KG1 (cell line): ENCODE results near the gene COBL.

Source experiments
- DNase-seq: peaks from one replicate; lab custom pipeline; 2025; lab: John Stamatoyannopoulos, UW

COBL gene

GRCh38 chr7:51325908-51326307 lies 9.3 kb upstream of the COBL start:
- no peak for DNase-seq

- no peak for DNase-seq
Observed at GRCh38 chr7:51325261-51325676, 8.7 kb upstream of the COBL start.

GRCh38 chr7:51324206-51324898 lies 7.7 kb upstream of the COBL start:
- DNase-seq = no peak

- no peak for DNase-seq
Observed at GRCh38 chr7:51321961-51322515, 5.4 kb upstream of the COBL start.

GRCh38 chr7:51318886-51319579 lies 2.4 kb upstream of the COBL start:
- no peak for DNase-seq

- no peak for DNase-seq
Observed at GRCh38 chr7:51318001-51318400, 1.4 kb upstream of the COBL start.

GRCh38 chr7:51317582-51317910 lies 937 bp upstream of the COBL start:
- no peak for DNase-seq

GRCh38 chr7:51316262-51316665 lies 345 bp downstream of the COBL start:
- DNase-seq = no peak

GRCh38 chr7:51315393-51316261 lies 982 bp downstream of the COBL start:
- no peak for DNase-seq

- DNase-seq = no peak
Observed at GRCh38 chr7:51314726-51315125, 1.9 kb downstream of the COBL start.

- no peak for DNase-seq
Observed at GRCh38 chr7:51313738-51314425, 2.7 kb downstream of the COBL start.

GRCh38 chr7:51312951-51313737 lies 3.5 kb downstream of the COBL start:
- DNase-seq = no peak

GRCh38 chr7:51311166-51311565 lies 5.4 kb downstream of the COBL start:
- no peak for DNase-seq

- no peak for DNase-seq
Observed at GRCh38 chr7:51310131-51310583, 6.5 kb downstream of the COBL start.

- DNase-seq = no peak
Observed at GRCh38 chr7:51309361-51310130, 7.1 kb downstream of the COBL start.

- DNase-seq = no peak
Observed at GRCh38 chr7:51308696-51309095, 7.9 kb downstream of the COBL start.

- DNase-seq = no peak
Observed at GRCh38 chr7:51308265-51308664, 8.3 kb downstream of the COBL start.

GRCh38 chr7:51307651-51308210 lies 8.9 kb downstream of the COBL start:
- DNase-seq = no peak

GRCh38 chr7:51306761-51307160 lies 9.8 kb downstream of the COBL start:
- DNase-seq = no peak

GRCh38 chr7:51304729-51305128 lies 11.9 kb downstream of the COBL start:
- DNase-seq = no peak
